HepG2 (cell line): ENCODE data around the gene ZFP69. TPM values are rescaled to one million over a fixed set of nuclear protein-coding genes. Genes with fewer than 3 reads are reported as not detected.

Experiments
- CREB1 ChIP-seq, 2 experiments: fragments of 450-650 bp in 1 of 2; IDR thresholded peaks; 2 replicates each; pipeline ENCODE4 v1.6.1; 2016 to 2017; ENCODE audit warnings: control low read depth in 1 of 2, mild to moderate bottlenecking in 1 of 2, missing compliant biosample characterization in 1 of 2, missing genetic modification characterization in 1 of 2
- FOXJ3 ChIP-seq: sonication (generic); formaldehyde crosslinking; IDR thresholded peaks from 2 replicates; pipeline ENCODE4 v1.4.0; 2020; ENCODE audit warnings: missing genetic modification reagents, mild to moderate bottlenecking, borderline replicate concordance
- FOXP1 ChIP-seq, 2 experiments: fragments of 450-650 bp in 1 of 2; IDR thresholded peaks; 2 replicates each; pipeline ENCODE4 v1.6.1; 2017 to 2018; ENCODE audit warnings: antibody characterized with exemption in 1 of 2
- GATA4 ChIP-seq: sonication (generic); IDR thresholded peaks from 2 replicates; pipeline ENCODE4 v1.6.1; 2016; ENCODE audit warnings: antibody characterized with exemption, low read depth, borderline replicate concordance
- HDAC1 ChIP-seq: sonication (generic); formaldehyde crosslinking; IDR thresholded peaks from 2 replicates; pipeline ENCODE4 v1.5.1; 2020; ENCODE audit warnings: mild to moderate bottlenecking, missing genetic modification reagents
- KLF12 ChIP-seq: sonication (generic); formaldehyde crosslinking; IDR thresholded peaks from 2 replicates; pipeline ENCODE4 v1.4.0; 2020; ENCODE audit warnings: missing genetic modification reagents, borderline replicate concordance
- MED1 ChIP-seq: sonication (generic); formaldehyde crosslinking; IDR thresholded peaks from 2 replicates; pipeline ENCODE4 v1.4.0; 2020; ENCODE audit warnings: missing genetic modification reagents
- MIER3 ChIP-seq: IDR thresholded peaks from 2 replicates; pipeline ENCODE4 v1.6.1; 2016; ENCODE audit warnings: missing compliant biosample characterization, borderline replicate concordance
- MLLT10 ChIP-seq: sonication (generic); formaldehyde crosslinking; IDR thresholded peaks from 2 replicates; pipeline ENCODE4 v1.4.0; 2020; ENCODE audit warnings: missing genetic modification reagents
- MTA3 ChIP-seq: sonication (generic); formaldehyde crosslinking; IDR thresholded peaks from 2 replicates; pipeline ENCODE4 v1.4.0; 2020; ENCODE audit warnings: missing genetic modification reagents
- MZF1 ChIP-seq: sonication (generic); formaldehyde crosslinking; IDR thresholded peaks from 2 replicates; pipeline ENCODE4 v1.8.1; 2023; ENCODE audit warnings: mild to moderate bottlenecking, missing genetic modification reagents, borderline replicate concordance
- NCOA2 ChIP-seq: sonication (generic); formaldehyde crosslinking; IDR thresholded peaks from 2 replicates; pipeline ENCODE4 v1.8.0; 2022; ENCODE audit warnings: inconsistent platforms
- NR2F2 ChIP-seq: IDR thresholded peaks from 2 replicates; pipeline ENCODE4 v1.6.1; 2012; ENCODE audit warnings: low read depth, inconsistent platforms, borderline replicate concordance
- SKI ChIP-seq: fragments of 450-650 bp; IDR thresholded peaks from one replicate; pipeline ENCODE4 v1.6.1; 2018; ENCODE audit warnings: mild to moderate bottlenecking; ENCODE audit not compliant: partially characterized antibody
- SMAD1 ChIP-seq: sonication (generic); formaldehyde crosslinking; IDR thresholded peaks from 2 replicates; pipeline ENCODE4 v1.4.0; 2020; ENCODE audit warnings: missing genetic modification reagents, low read depth, mild to moderate bottlenecking, borderline replicate concordance
- SRF ChIP-seq: IDR thresholded peaks from 2 replicates; pipeline ENCODE4 v1.6.1; 2011; ENCODE audit warnings: mild to moderate bottlenecking, low read depth, low read length, moderate library complexity
- TBL1XR1 ChIP-seq: fragments of 150-350 bp; IDR thresholded peaks from 2 replicates; pipeline ENCODE4 v1.6.1; 2014; ENCODE audit warnings: borderline replicate concordance, low read length; ENCODE audit not compliant: partially characterized antibody
- ZBTB20 ChIP-seq: sonication (generic); formaldehyde crosslinking; IDR thresholded peaks from 2 replicates; pipeline ENCODE4 v1.8.1; 2023; ENCODE audit warnings: missing genetic modification reagents, low read depth, mild to moderate bottlenecking, borderline replicate concordance
- ZBTB49 ChIP-seq: sonication (generic); formaldehyde crosslinking; IDR thresholded peaks from 2 replicates; pipeline ENCODE4 v1.4.0; 2020; ENCODE audit warnings: missing genetic modification reagents, borderline replicate concordance
- ZNF644 ChIP-seq: IDR thresholded peaks from 2 replicates; pipeline ENCODE4 v1.6.1; 2016; ENCODE audit warnings: low read depth
- polyA plus RNA-seq, 8 experiments: library from polyadenylated mRNA; depleted of rRNA in 3 of 8; stranded (reverse) in 7 of 8; unstranded in 1 of 8; fragments of >200 nt; fragmentation: Illumina TruSeq in 4 of 8; extraction: Trizol in 4 of 8; gene quantifications; 2 replicates each; pipeline versions ENCODE4 v1.2.1 to v1.2.3, GENCODE V29; 2011 to 2016; ENCODE audit warnings: low read depth in 4 of 8, missing spikeins in 1 of 8, mixed read lengths in 1 of 8; ENCODE audit not compliant: insufficient read depth in 1 of 8
- total RNA-seq, 5 experiments: library from RNA; depleted of rRNA; stranded (reverse); fragments of >200 nt; fragmentation: Illumina TruSeq; extraction: Trizol; gene quantifications; 2 replicates each; pipeline ENCODE4 v1.2.3, GENCODE V29; 2016; ENCODE audit warnings: low read depth in 1 of 5
- TF ChIP-seq, protein P1 (sequence below): sonication (generic); formaldehyde crosslinking; IDR thresholded peaks from 2 replicates; pipeline ENCODE4 v1.4.0; 2020; ENCODE audit warnings: low read depth, mild to moderate bottlenecking, missing genetic modification reagents
- TF ChIP-seq, protein P2 (sequence below): IDR thresholded peaks from 2 replicates; pipeline ENCODE4 v1.6.1; 2016; ENCODE audit warnings: low read depth, borderline replicate concordance
- TF ChIP-seq, protein P3 (sequence below): sonication (generic); formaldehyde crosslinking; IDR thresholded peaks from 2 replicates; pipeline ENCODE4 v1.4.0; 2020; ENCODE audit warnings: mild to moderate bottlenecking, low read depth, missing genetic modification reagents
- TF ChIP-seq, protein P4 (sequence below): sonication (generic); formaldehyde crosslinking; IDR thresholded peaks from 2 replicates; pipeline ENCODE4 v1.5.1; 2020; ENCODE audit warnings: mild to moderate bottlenecking, missing genetic modification reagents, moderate library complexity

The ZFP69 gene
- total and polyA plus RNA-seq, 2 of the 13 experiments (the other 11 are each of a cell fraction or from before 2014, with no cell fraction given), result 2.6 to 5.6 TPM

GRCh38 chr1:40535732-40536131 lies 58.6 kb downstream of the ZFP69 start (continued):
- TF ChIP-seq, protein P1, sequence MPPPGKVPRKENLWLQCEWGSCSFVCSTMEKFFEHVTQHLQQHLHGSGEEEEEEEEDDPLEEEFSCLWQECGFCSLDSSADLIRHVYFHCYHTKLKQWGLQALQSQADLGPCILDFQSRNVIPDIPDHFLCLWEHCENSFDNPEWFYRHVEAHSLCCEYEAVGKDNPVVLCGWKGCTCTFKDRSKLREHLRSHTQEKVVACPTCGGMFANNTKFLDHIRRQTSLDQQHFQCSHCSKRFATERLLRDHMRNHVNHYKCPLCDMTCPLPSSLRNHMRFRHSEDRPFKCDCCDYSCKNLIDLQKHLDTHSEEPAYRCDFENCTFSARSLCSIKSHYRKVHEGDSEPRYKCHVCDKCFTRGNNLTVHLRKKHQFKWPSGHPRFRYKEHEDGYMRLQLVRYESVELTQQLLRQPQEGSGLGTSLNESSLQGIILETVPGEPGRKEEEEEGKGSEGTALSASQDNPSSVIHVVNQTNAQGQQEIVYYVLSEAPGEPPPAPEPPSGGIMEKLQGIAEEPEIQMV (CRISPR knock-in tag), result no peak
- TF ChIP-seq, protein P2, sequence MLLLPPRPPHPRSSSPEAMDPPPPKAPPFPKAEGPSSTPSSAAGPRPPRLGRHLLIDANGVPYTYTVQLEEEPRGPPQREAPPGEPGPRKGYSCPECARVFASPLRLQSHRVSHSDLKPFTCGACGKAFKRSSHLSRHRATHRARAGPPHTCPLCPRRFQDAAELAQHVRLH (CRISPR knock-in tag), result no peak
- TF ChIP-seq ZBTB20, result peak; percentile 63; the same call in 1 of the 2 replicates
- TF ChIP-seq NR2F2, result peak; percentile 37; the same call in 1 of the 2 replicates
- peak; percentile 50; the same call in 1 of the 2 replicates for TF ChIP-seq MIER3 (CRISPR knock-in tag)
- peak; percentile 96 for TF ChIP-seq NCOA2 (CRISPR knock-in tag)
- TF ChIP-seq, protein P3, sequence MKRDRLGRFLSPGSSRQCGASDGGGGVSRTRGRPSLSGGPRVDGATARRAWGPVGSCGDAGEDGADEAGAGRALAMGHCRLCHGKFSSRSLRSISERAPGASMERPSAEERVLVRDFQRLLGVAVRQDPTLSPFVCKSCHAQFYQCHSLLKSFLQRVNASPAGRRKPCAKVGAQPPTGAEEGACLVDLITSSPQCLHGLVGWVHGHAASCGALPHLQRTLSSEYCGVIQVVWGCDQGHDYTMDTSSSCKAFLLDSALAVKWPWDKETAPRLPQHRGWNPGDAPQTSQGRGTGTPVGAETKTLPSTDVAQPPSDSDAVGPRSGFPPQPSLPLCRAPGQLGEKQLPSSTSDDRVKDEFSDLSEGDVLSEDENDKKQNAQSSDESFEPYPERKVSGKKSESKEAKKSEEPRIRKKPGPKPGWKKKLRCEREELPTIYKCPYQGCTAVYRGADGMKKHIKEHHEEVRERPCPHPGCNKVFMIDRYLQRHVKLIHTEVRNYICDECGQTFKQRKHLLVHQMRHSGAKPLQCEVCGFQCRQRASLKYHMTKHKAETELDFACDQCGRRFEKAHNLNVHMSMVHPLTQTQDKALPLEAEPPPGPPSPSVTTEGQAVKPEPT, result no peak
- TF ChIP-seq TBL1XR1, result no peak
- no peak for TF ChIP-seq SRF
- no peak for TF ChIP-seq ZNF644
- TF ChIP-seq SMAD1, result no peak
- peak; percentile 64; the same call in 1 of the 2 replicates for TF ChIP-seq GATA4
- no peak for TF ChIP-seq MTA3 (CRISPR knock-in tag)
- no peak for TF ChIP-seq MLLT10
- TF ChIP-seq, protein P4, sequence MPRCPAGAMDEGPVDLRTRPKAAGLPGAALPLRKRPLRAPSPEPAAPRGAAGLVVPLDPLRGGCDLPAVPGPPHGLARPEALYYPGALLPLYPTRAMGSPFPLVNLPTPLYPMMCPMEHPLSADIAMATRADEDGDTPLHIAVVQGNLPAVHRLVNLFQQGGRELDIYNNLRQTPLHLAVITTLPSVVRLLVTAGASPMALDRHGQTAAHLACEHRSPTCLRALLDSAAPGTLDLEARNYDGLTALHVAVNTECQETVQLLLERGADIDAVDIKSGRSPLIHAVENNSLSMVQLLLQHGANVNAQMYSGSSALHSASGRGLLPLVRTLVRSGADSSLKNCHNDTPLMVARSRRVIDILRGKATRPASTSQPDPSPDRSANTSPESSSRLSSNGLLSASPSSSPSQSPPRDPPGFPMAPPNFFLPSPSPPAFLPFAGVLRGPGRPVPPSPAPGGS (CRISPR knock-in tag), result no peak
- no peak for TF ChIP-seq KLF12 (CRISPR knock-in tag)
- no peak for TF ChIP-seq SKI
- peak; percentile 83 for TF ChIP-seq FOXJ3
- TF ChIP-seq CREB1 (IDR thresholded peaks at IDR 0.05), result no peak
- TF ChIP-seq CREB1 (CRISPR knock-in tag; IDR thresholded peaks at IDR 0.05), result peak; percentile 47
- TF ChIP-seq FOXP1 (IDR thresholded peaks at IDR 0.05), result peak; percentile 71
- peak; percentile 98 for TF ChIP-seq FOXP1 (CRISPR knock-in tag; IDR thresholded peaks at IDR 0.05)
- TF ChIP-seq MED1 (CRISPR knock-in tag), result peak; percentile 85
- peak; percentile 32; the same call in 1 of the 2 replicates for TF ChIP-seq HDAC1 (CRISPR knock-in tag)
- TF ChIP-seq MZF1 (CRISPR knock-in tag), result no peak
- TF ChIP-seq ZBTB49 (CRISPR knock-in tag), result no peak
